Measurements from ENCODE around the gene P2RX1. TPM values are rescaled to one million over a fixed set of nuclear protein-coding genes. Genes with fewer than 3 reads are reported as not detected.
A peak's percentile ranks its signal among the peaks of the same experiment; 100 is the strongest.

P2RX1 gene
- polyA plus RNA-seq, 2 donors, result 5.9 to 7.1 TPM

- Histone ChIP-seq H3K36me3 (ENCODE audit: control insufficient read depth in 2 of 2, insufficient read depth in 2 of 2, low read length in 1 of 2) (no peaks in the 10 kb centered on the region), H3K4me3 (ENCODE audit: low read depth in 1 of 2, low read length in 2 of 2) (no peak overlapping the region), H3K9me3 (ENCODE audit: control insufficient read depth in 2 of 2, insufficient read depth in 1 of 2, low read depth in 1 of 2, low read length in 1 of 2) (no peaks in the 10 kb centered on the region), H3K27ac (ENCODE audit: low read depth in 2 of 2, low read length in 1 of 2) (peak overlapping the region in 1 of 2 donors; percentile 6), H3K27me3 (ENCODE audit: control insufficient read depth in 1 of 2, insufficient read depth in 2 of 2, low read length in 2 of 2) (no peaks in the 10 kb centered on the region), H3K4me1 (ENCODE audit: control insufficient read depth in 2 of 2, insufficient read depth in 2 of 2, low read length in 1 of 2) (no peaks in the 10 kb centered on the region)
- WGBS, 2 donors, result 83 to 84% methylated on average over 11 of the region's 11 CpGs
These were observed 5.6 kb downstream of the P2RX1 start for GRCh38 chr17:3910420-3911270.

GRCh38 chr17:3909257-3909656 lies 7.0 kb downstream of the P2RX1 start:
- Histone ChIP-seq H3K4me3 (ENCODE audit: low read depth in 1 of 2, low read length in 2 of 2) (no peak overlapping the region), H3K27ac (ENCODE audit: low read depth in 2 of 2, low read length in 1 of 2) (no peak overlapping the region), H3K9me3 (ENCODE audit: control insufficient read depth in 2 of 2, insufficient read depth in 1 of 2, low read depth in 1 of 2, low read length in 1 of 2) (no peaks in the 10 kb centered on the region), H3K36me3 (ENCODE audit: control insufficient read depth in 2 of 2, insufficient read depth in 2 of 2, low read length in 1 of 2) (no peaks in the 10 kb centered on the region), H3K27me3 (ENCODE audit: control insufficient read depth in 1 of 2, insufficient read depth in 2 of 2, low read length in 2 of 2) (no peaks in the 10 kb centered on the region), H3K4me1 (ENCODE audit: control insufficient read depth in 2 of 2, insufficient read depth in 2 of 2, low read length in 1 of 2) (no peaks in the 10 kb centered on the region)
- 94% methylated on average over 12 of the region's 12 CpGs for WGBS, 2 donors

GRCh38 chr17:3907483-3908216 lies 8.6 kb downstream of the P2RX1 start:
- 79 to 81% methylated on average over 11 of the region's 11 CpGs for WGBS, 2 donors
- Histone ChIP-seq H3K27ac (ENCODE audit: low read depth in 2 of 2, low read length in 1 of 2) (no peak overlapping the region), H3K27me3 (ENCODE audit: control insufficient read depth in 1 of 2, insufficient read depth in 2 of 2, low read length in 2 of 2) (no peaks in the 10 kb centered on the region), H3K36me3 (ENCODE audit: control insufficient read depth in 2 of 2, insufficient read depth in 2 of 2, low read length in 1 of 2) (no peaks in the 10 kb centered on the region), H3K9me3 (ENCODE audit: control insufficient read depth in 2 of 2, insufficient read depth in 1 of 2, low read depth in 1 of 2, low read length in 1 of 2) (no peaks in the 10 kb centered on the region), H3K4me1 (ENCODE audit: control insufficient read depth in 2 of 2, insufficient read depth in 2 of 2, low read length in 1 of 2) (no peaks in the 10 kb centered on the region), H3K4me3 (ENCODE audit: low read depth in 1 of 2, low read length in 2 of 2) (no peak overlapping the region)

- 88 to 93% methylated on average over 4 of the region's 4 CpGs for WGBS, 2 donors
- no peak overlapping the region for H3K4me3 ChIP-seq (ENCODE audit: low read depth in 1 of 2, low read length in 2 of 2)
- H3K27me3 ChIP-seq (ENCODE audit: control insufficient read depth in 1 of 2, insufficient read depth in 2 of 2, low read length in 2 of 2), result no peaks in the 10 kb centered on the region
- H3K27ac ChIP-seq (ENCODE audit: low read depth in 2 of 2, low read length in 1 of 2), result no peak overlapping the region
- no peaks in the 10 kb centered on the region for H3K4me1 ChIP-seq (ENCODE audit: control insufficient read depth in 2 of 2, insufficient read depth in 2 of 2, low read length in 1 of 2)
- no peaks in the 10 kb centered on the region for H3K36me3 ChIP-seq (ENCODE audit: control insufficient read depth in 2 of 2, insufficient read depth in 2 of 2, low read length in 1 of 2)
- no peaks in the 10 kb centered on the region for H3K9me3 ChIP-seq (ENCODE audit: control insufficient read depth in 2 of 2, insufficient read depth in 1 of 2, low read depth in 1 of 2, low read length in 1 of 2)
These were observed 9.4 kb downstream of the P2RX1 start for GRCh38 chr17:3906881-3907280.

GRCh38 chr17:3905017-3905520 lies 11.2 kb downstream of the P2RX1 start:
- Histone ChIP-seq H3K27me3 (ENCODE audit: control insufficient read depth in 1 of 2, insufficient read depth in 2 of 2, low read length in 2 of 2) (no peaks in the 10 kb centered on the region), H3K27ac (ENCODE audit: low read depth in 2 of 2, low read length in 1 of 2) (no peak overlapping the region), H3K36me3 (ENCODE audit: control insufficient read depth in 2 of 2, insufficient read depth in 2 of 2, low read length in 1 of 2) (no peaks in the 10 kb centered on the region), H3K4me3 (ENCODE audit: low read depth in 1 of 2, low read length in 2 of 2) (no peak overlapping the region), H3K4me1 (ENCODE audit: control insufficient read depth in 2 of 2, insufficient read depth in 2 of 2, low read length in 1 of 2) (no peaks in the 10 kb centered on the region), H3K9me3 (ENCODE audit: control insufficient read depth in 2 of 2, insufficient read depth in 1 of 2, low read depth in 1 of 2, low read length in 1 of 2) (no peaks in the 10 kb centered on the region)
- 75 to 87% methylated on average over 11 of the region's 11 CpGs for WGBS, 2 donors

- no peak overlapping the region for H3K27ac ChIP-seq (ENCODE audit: low read depth in 2 of 2, low read length in 1 of 2)
- no peaks in the 10 kb centered on the region for H3K9me3 ChIP-seq (ENCODE audit: control insufficient read depth in 2 of 2, insufficient read depth in 1 of 2, low read depth in 1 of 2, low read length in 1 of 2)
- H3K36me3 ChIP-seq (ENCODE audit: control insufficient read depth in 2 of 2, insufficient read depth in 2 of 2, low read length in 1 of 2), result no peaks in the 10 kb centered on the region
- WGBS, 2 donors, result 68 to 81% methylated on average over 15 of the region's 15 CpGs
- H3K4me3 ChIP-seq (ENCODE audit: low read depth in 1 of 2, low read length in 2 of 2), result no peak overlapping the region
- no peaks in the 10 kb centered on the region for H3K27me3 ChIP-seq (ENCODE audit: control insufficient read depth in 1 of 2, insufficient read depth in 2 of 2, low read length in 2 of 2)
- no peaks in the 10 kb centered on the region for H3K4me1 ChIP-seq (ENCODE audit: control insufficient read depth in 2 of 2, insufficient read depth in 2 of 2, low read length in 1 of 2)
These were observed 11.8 kb downstream of the P2RX1 start for GRCh38 chr17:3904501-3904900.

- Histone ChIP-seq H3K36me3 (ENCODE audit: control insufficient read depth in 2 of 2, insufficient read depth in 2 of 2, low read length in 1 of 2) (no peaks in the 10 kb centered on the region), H3K4me1 (ENCODE audit: control insufficient read depth in 2 of 2, insufficient read depth in 2 of 2, low read length in 1 of 2) (no peaks in the 10 kb centered on the region), H3K27ac (ENCODE audit: low read depth in 2 of 2, low read length in 1 of 2) (no peak overlapping the region), H3K4me3 (ENCODE audit: low read depth in 1 of 2, low read length in 2 of 2) (no peak overlapping the region), H3K9me3 (ENCODE audit: control insufficient read depth in 2 of 2, insufficient read depth in 1 of 2, low read depth in 1 of 2, low read length in 1 of 2) (no peaks in the 10 kb centered on the region), H3K27me3 (ENCODE audit: control insufficient read depth in 1 of 2, insufficient read depth in 2 of 2, low read length in 2 of 2) (no peaks in the 10 kb centered on the region)
- WGBS, 2 donors, result 70 to 78% methylated on average over 19 to 21 of the region's 21 CpGs
These were observed 12.4 kb downstream of the P2RX1 start for GRCh38 chr17:3903881-3904290.

GRCh38 chr17:3903051-3903825 lies 13.0 kb downstream of the P2RX1 start:
- no peak overlapping the region for H3K4me3 ChIP-seq (ENCODE audit: low read depth in 1 of 2, low read length in 2 of 2)
- H3K36me3 ChIP-seq (ENCODE audit: control insufficient read depth in 2 of 2, insufficient read depth in 2 of 2, low read length in 1 of 2), result no peaks in the 10 kb centered on the region
- no peaks in the 10 kb centered on the region for H3K27me3 ChIP-seq (ENCODE audit: control insufficient read depth in 1 of 2, insufficient read depth in 2 of 2, low read length in 2 of 2)
- WGBS, 2 donors, result 69 to 86% methylated on average over 25 of the region's 25 CpGs
- no peaks in the 10 kb centered on the region for H3K4me1 ChIP-seq (ENCODE audit: control insufficient read depth in 2 of 2, insufficient read depth in 2 of 2, low read length in 1 of 2)
- no peaks in the 10 kb centered on the region for H3K9me3 ChIP-seq (ENCODE audit: control insufficient read depth in 2 of 2, insufficient read depth in 1 of 2, low read depth in 1 of 2, low read length in 1 of 2)
- H3K27ac ChIP-seq (ENCODE audit: low read depth in 2 of 2, low read length in 1 of 2), result no peak overlapping the region

- WGBS, 2 donors, result 57 to 60% methylated on average over 6 of the region's 6 CpGs
- no peak overlapping the region for H3K27ac ChIP-seq (ENCODE audit: low read depth in 2 of 2, low read length in 1 of 2)
- no peak overlapping the region for H3K4me3 ChIP-seq (ENCODE audit: low read depth in 1 of 2, low read length in 2 of 2)
- H3K36me3 ChIP-seq (ENCODE audit: control insufficient read depth in 2 of 2, insufficient read depth in 2 of 2, low read length in 1 of 2), result no peaks in the 10 kb centered on the region
- no peaks in the 10 kb centered on the region for H3K27me3 ChIP-seq (ENCODE audit: control insufficient read depth in 1 of 2, insufficient read depth in 2 of 2, low read length in 2 of 2)
- peaks cover 0 to 7% of the 10 kb centered on the region in 2 donors for H3K4me1 ChIP-seq (ENCODE audit: control insufficient read depth in 2 of 2, insufficient read depth in 2 of 2, low read length in 1 of 2)
- no peaks in the 10 kb centered on the region for H3K9me3 ChIP-seq (ENCODE audit: control insufficient read depth in 2 of 2, insufficient read depth in 1 of 2, low read depth in 1 of 2, low read length in 1 of 2)
These were observed 15.6 kb downstream of the P2RX1 start for GRCh38 chr17:3900646-3901045.

Measured in esophagus (tissue), 2 donors.